22Rv1 (cell line): ENCODE measurements around the gene FOXO3.

ENCODE experiments used
- H3K27ac ChIP-seq: fragments of 450-650 bp; 2 replicates; pipeline ENCODE4 v1.5.1; 2017
- CTCF ChIP-seq: fragments of 450-650 bp; IDR thresholded peaks from 2 replicates; pipeline ENCODE4 v1.5.1; 2017; ENCODE audit warnings: mild to moderate bottlenecking
- ZFX ChIP-seq: fragments of 450-650 bp; IDR thresholded peaks from 2 replicates; pipeline ENCODE4 v1.6.1; 2017; ENCODE audit warnings: antibody characterized with exemption, borderline replicate concordance

FOXO3 gene

GRCh38 chr6:108669673-108670072, 109.0 kb downstream of the FOXO3 start:
- TF ChIP-seq CTCF (no peak), ZFX (no peak)
- no peak overlapping the region for H3K27ac ChIP-seq

- no peak for TF ChIP-seq CTCF
- no peak for TF ChIP-seq ZFX
- H3K27ac ChIP-seq = no peak overlapping the region
These were observed 110.5 kb downstream of the FOXO3 start for GRCh38 chr6:108671175-108671574.

- no peak for TF ChIP-seq CTCF
- no peak for TF ChIP-seq ZFX
- H3K27ac ChIP-seq = no peak overlapping the region
These were observed 111.1 kb downstream of the FOXO3 start for GRCh38 chr6:108671790-108672189.

GRCh38 chr6:108672641-108673040, 111.9 kb downstream of the FOXO3 start:
- TF ChIP-seq ZFX (no peak), CTCF (no peak)
- H3K27ac ChIP-seq = no peak overlapping the region

GRCh38 chr6:108673153-108673552, 112.4 kb downstream of the FOXO3 start:
- no peak overlapping the region for H3K27ac ChIP-seq
- no peak for TF ChIP-seq ZFX

GRCh38 chr6:108673602-108674001, 112.9 kb downstream of the FOXO3 start:
- H3K27ac ChIP-seq = no peak overlapping the region

GRCh38 chr6:108675226-108676200, 114.8 kb downstream of the FOXO3 start:
- H3K27ac ChIP-seq = peak overlapping the region; percentile 82; the same call in 1 of the 2 replicates
- TF ChIP-seq CTCF = no peak
- no peak for TF ChIP-seq ZFX

More at GRCh38 chr6:108673602-108674001, 112.9 kb downstream of the FOXO3 start:
- TF ChIP-seq CTCF (no peak), ZFX (no peak)
